HG03159 (cell line): ENCODE data around the gene ACTR5.
"Not testable (repeated sequence)": the region's sequence is repeated elsewhere in the genome, so short reads cannot be mapped to it uniquely, and the experiment has no call there.

Source experiments
- ATAC-seq: cut with Tn5 transposase; IDR thresholded peaks from one replicate; pipeline ENCODE4 v1.9.1; 2021; ENCODE audit warnings: mild to moderate bottlenecking, moderate library complexity; ENCODE audit not compliant: unreplicated experiment

The ACTR5 gene

DNA sequence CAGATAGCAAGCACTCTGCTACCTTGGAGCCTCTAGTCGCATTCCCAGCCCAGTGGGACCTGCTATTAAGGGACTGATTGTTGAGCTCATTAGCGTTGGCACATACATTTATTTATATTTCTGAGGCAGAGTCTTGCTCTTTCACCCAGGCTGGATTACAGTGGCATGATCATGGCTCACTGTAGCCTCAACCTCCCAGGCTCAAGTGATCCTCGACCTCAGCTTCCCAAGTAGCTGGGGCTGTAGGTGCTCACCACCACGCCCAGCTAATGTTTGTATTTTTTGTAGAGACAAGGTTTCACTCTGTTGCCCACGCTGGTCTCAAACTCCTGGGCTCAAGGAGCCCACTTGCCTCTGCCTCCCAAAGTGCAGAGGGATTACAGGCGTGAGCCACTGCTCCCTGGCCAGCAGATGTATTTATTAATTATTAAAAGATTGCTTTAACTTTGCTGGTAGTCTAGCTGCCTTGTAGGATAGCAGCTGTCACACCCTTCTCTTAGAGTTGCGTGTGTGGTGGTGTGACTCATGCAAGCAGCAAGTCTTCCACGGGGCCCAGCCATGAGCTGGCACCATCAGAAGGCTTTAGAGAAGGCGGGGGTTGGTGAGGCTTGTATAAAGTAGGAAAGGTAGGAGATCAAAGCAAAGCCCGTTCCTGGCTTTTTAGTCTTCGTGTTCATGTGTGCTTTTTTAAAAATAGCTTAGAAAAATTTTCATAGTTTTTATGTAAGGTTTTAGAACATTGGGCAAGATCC is 16.5 kb downstream of the ACTR5 start:
- no peak for ATAC-seq

DNA sequence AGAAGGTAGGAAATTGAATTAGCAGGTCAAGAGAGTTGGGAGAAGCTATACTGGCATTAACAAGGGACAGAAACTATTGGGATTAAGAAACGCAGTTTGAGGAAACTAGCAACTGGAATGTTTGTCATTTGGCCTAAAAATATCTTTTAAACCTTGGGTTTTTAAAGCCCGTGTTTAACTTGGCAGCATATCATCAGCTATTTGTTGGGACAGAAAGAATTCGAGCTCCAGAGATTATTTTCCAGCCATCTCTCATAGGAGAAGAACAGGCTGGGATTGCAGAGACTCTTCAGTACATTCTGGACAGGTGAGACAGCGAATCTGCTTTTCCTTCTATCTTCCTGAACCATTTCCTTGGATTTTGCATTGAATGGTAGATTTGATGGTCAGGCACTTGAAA is 17.8 kb downstream of the ACTR5 start:
- ATAC-seq: no peak

DNA sequence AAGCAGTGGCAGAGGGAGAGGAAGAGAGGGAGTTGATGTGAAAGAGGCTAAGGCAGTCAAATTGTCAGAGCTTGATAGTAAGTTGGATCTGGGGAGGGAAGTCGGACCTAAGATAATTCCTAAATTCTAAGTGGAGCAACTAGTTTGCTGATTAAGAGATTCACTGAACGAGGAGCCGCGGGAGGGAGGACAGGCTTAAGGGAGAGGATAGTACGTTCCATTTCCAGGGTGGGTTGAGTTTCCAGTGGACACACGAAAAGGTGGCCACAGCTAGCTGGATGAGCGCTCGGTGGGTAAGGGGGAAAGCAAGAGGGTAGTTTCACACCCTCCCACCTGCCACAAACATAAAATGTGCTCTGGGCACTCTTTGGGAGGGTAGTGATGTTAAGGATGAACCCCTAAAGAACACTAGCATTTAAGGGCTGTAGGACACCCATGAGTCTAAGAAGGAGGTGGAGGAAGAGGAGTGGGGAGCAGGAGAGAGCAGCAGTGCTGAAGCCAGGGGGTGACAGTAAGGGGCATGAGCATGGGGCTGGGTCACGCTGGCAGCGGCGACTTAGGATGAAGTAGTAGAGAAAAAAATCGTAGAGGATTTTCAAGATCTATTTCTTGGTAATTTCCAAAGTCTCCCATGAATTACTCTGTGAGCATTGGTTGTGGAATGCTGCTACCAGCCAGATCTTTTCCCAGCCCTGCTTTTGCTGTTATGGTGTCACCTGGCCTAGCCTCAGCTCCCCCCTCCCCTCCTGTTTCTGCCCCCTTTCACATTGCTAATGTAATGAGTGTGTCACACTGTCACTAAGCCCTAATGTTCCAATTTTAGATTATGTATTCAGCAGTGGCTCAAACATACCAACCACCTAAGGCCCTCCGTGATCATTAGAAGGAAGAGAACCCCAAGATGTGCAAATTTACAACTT is 21.4 kb downstream of the ACTR5 start:
- no peak for ATAC-seq

DNA sequence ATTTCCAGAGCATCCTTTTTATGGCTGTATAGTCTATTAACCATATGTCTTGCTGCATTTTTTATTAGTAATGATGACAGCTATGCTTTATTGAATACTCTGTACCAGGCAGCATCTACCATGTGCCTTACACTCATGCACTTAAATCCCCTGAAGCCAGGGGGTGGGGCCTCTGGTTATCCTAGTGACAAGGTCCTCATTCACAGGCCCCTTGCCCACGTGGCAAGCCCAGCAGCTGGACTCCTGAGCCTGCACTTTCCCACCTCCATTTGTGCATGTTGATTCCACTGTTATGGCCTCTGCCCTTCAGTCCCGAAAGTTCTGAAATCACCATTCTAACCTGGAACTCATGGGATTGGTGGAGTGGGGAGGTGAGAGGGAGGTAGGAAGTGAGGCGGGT is 22.3 kb downstream of the ACTR5 start:
- no peak for ATAC-seq

DNA sequence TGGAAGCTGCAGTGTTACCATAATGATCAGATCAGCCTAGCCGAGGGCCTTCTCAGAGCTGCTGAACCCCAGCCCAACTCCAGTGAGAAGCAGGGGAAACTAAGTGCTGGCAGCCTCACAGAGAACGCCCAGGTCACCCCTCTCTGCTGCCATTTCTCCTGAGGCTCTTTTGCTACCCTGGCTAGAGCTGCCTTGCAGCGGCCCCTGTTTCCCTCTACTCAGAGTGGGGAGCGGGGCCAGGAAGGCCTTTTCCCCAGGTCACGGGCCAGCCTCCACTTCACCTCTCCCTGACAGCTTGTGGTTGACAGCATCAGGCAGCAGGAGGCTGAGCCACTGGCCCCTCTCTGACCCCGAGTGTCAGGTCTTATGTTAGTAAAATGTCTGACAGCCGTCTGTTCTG is 22.7 kb downstream of the ACTR5 start:
- ATAC-seq: no peak

DNA sequence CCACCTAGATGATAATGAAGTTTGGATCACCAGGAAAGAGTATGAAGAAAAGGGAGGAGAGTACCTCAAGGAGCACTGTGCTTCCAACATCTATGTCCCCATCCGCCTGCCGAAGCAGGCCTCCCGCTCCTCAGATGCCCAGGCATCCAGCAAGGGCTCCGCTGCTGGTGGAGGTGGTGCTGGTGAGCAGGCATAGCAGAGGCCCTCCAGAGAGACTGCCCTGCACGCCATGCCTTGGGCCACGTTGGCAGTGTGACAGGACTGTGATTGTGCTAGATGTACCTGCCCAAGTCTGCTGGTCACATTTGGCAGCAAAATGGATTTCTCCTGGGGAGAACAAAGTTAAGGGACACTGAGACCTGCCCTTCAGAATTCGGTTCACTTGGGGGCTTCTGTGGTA is 23.4 kb downstream of the ACTR5 start:
- no peak for ATAC-seq

DNA sequence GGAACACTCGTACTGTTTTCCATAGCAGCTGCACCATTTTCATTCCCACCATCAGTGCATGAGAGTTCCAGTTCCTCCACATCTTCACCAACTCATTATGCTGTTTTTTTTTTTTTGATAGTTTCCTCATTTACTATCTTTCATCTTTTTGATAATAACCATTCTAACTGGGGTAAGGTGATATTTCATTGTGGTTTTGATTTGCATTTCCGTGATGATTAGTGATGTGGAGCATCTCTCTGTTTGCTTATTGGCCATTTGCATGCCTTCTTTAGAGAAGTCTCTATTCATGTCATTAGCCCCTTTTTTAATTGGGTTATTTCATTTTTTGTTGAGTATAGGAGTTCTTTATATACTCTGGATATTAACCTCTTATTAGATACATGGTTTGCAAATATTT is 25.9 kb downstream of the ACTR5 start:
- ATAC-seq: no peak

DNA sequence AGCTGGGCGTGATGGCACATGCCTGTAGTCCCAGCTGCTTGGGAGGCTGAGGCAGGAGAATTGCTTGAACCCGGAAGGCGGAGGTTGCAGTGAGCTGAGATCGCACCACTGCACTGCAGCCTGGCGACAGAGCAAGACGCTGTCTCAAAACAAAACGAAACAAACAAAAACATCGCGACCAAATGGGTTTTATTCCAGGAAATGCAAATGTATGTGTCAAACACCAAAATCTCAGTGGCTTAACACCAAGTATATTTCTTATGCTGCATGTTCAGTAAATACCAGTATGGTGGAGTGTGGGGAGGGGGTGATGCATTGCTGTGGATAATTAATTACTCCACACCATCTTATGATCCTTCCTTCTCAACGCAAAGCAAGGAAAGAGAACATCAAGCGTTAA is 28.1 kb downstream of the ACTR5 start:
- ATAC-seq: no peak

DNA sequence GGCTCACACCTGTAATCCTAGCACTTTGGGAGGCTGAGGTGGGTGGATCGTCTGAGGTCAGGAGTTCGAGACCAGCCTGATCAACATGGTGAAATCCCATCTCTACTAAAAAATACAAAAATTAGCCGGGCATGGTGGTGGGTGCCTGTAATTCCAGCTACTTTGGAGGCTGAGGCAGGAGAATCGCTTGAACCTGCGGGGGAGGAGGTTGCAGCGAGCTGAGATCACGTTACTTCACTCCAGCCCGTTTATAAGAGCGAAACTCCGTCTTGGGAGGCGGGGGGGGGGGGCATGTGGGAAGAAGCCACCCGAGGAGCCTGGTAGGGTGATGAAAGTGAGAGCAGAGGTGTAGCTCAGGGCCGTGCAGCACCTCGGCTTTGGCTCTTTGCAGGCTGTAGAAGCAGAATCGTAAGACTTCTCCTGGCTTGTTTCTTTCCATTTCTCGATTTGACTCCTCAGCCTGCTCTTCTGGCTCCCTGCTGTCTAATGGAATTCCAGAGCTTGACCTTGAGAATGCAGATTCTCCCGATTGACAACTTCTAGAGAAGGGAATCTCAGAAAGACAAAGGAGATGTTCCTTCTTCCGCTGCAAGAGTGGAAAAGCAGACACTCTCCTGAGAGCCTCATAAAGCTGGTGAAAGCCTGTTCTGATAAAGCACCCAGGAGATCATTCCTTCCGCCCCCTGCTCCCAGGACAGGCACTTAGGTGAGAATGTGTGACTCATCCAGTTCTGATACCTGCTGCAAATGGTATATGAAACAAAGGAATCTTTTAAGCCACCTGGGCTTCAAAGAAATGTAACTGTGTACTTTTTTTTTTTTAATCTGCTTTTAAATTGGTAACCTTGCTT is 31.2 kb downstream of the ACTR5 start:
- no peak for ATAC-seq

DNA sequence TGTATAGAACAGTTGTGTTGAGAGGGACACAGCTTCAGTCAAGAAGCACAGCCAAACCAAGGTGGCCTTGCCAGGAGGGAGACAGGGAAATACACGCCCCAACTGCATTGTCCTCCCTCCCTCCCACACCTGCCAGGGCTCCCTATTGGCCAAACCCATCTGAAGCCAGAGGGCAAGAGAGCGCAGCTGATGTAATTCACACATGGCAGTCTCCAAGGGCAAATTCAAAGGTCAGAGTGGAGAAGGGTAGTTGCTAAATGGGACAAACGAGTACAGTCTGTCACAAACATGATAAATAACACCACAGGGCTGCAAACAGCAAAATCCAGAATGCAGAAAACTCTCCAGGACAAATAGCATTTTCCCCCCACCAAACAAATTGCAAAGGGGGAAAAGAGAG is 34.0 kb downstream of the ACTR5 start:
- ATAC-seq: no peak

DNA sequence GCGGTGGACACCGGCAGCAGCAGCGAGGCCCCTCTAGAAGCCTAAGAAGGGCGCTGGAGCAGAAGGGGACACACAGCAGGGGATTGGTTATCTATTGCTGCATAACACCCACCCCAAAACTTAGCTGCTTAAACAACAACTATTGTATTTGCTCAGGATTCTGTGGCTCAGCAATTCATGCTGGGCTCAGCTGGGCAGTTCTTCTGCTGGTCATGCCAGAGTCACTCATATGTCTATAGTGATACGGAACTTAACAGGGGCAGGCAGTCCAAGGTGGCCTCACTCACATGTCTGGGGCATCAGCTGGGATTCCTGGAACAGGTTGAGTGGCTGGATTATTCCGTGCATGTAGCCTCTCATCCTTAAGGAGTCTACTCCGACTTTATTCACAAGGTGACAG is 39.6 kb downstream of the ACTR5 start:
- no peak for ATAC-seq

DNA sequence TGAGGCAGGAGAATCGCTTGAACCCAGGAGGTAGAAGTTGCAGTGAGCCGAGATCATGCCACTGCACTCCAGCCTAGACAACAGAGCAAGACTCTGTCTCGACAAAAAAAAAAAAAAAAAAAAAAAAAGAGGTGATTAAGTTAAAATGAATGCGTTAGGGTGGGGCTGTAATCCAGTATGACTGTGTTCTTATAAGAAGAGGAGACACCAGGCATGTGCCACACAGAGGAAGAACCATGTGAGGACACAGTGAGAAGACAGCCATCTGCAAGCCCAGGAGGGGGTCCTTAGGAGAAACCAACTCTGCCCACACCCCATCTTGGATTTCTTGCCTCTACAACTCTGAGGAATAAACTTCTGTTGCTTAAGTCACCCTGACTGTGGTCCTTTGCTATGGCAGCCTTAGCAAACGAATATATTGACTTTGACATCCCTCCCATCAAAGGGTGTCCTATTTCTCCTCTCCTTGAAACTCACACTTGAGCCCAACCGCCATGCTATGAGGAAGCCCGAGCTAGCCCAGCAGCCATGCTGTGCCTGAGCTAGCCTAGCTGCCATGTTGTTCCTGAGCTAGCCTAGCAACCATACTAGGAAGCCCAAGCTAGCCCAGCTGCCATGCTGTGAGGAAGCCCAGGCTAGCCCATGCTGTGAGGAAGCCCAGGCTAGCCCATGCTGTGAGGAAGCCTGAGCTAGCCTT is 41.4 kb downstream of the ACTR5 start:
- no peak for ATAC-seq

DNA sequence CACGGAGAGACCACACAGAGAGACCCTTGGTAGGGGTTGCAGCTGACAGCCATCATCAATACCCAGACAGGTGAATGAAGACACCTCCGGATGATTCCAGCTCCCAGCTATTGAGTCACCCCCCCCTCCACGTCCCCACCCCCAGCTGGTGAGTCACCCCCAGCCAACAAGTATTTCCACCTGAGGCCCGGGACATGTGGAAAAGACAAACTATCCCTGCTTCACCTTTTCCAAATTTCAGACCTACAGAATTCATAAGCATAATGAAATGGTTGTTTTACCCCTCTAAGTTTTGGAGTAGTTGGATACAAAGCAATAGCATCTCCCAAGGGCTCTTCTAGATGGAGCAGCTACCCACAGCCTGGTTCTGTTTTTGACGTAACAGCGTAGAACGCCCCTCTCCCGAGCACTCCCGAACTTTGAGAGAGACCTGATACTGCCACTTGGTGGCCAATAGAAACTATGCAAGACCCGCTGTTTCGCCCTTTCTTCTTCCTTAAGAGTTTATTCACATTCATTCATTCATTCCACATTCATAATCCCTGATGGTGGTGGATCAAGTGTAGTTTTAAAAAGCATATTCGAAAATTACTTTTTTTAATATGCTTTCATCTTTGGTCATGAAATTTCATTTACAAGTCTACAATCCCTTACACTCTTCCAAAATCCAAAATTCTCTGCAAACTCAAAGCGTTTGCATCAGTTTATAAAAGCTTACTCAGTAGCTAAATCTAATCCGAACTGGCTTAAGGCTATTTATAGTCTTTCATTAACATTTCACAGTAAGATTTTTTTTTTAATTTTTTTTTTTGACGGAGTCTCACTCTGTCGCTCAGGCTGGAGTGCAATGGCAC is 42.2 kb downstream of the ACTR5 start:
- no peak for ATAC-seq

DNA sequence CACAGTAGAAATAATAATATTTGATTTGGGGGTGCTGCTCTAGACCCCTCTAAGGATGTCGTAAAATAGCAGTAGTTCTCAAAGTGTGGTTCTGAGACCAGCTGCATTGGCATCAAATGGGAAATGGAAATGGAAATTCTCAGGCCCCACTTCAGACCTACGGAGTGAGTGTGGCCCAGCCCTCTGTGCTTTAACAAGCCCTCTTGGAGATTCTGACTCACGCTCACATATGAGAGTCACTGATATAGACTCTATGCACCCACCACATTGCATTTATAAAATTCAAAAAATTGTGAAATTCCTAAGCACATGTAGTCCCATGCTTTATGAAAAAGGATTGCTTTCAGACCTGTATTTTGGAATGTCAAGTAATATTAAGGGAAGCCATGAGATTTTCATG is 43.0 kb downstream of the ACTR5 start:
- ATAC-seq: no peak

DNA sequence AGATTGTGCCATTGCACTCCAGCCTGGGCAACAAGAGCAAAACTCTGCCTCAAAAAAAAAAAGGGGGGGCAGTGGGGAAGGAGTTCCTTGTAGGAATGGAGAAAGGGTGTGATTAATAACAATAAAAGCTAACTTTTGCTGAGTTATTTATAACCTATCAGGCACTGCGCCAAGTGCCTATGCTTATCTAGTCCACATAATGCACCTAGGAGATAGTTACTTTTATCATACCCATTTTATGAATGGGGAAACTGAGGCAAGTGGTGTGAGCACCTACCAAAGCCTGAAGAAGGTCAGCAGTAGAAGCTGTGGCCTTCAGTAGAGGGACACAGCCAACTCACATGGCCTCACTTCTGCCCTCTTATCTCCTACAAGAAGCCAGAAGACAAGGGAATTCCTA is 43.7 kb downstream of the ACTR5 start:
- no peak for ATAC-seq

DNA sequence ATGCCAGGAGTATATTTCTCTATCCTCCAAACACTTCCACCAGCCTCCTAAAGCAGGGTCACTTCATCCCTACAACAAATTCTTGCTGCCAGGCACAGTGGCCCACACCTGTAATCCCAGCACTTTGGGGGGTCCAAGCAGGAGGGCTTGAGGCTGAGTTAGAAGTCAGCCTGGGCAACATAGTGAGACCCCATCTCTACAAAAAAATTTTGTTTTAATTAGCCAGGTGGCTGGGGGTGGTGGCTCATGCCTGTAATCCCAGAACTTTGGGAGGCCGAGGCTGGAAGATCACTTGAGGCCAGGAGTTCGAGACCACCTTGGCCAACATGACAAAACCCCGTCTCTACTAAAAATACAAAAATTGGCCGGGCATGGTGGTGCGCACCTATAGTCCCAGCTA is 45.8 kb downstream of the ACTR5 start:
- ATAC-seq: not testable (repeated sequence)

DNA sequence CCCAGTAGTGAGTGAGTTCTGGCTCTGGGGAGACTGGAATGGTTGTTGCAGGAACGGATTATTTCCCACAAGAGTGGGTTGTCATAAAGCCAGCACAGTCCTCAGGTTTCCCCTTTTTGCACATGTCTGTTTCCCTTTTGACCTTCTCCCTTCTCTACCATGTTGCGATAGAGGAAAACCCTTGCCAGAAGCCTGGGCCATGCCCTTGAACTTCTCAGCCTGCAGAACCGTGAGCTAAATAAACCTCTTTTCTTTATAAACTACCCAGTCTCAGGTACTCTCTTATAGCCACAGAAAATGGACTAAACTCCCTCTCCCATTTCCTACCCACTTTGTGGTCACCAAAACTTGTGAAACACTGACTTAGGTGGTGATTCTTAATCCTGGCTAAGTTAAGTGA is 50.0 kb downstream of the ACTR5 start:
- ATAC-seq: no peak

DNA sequence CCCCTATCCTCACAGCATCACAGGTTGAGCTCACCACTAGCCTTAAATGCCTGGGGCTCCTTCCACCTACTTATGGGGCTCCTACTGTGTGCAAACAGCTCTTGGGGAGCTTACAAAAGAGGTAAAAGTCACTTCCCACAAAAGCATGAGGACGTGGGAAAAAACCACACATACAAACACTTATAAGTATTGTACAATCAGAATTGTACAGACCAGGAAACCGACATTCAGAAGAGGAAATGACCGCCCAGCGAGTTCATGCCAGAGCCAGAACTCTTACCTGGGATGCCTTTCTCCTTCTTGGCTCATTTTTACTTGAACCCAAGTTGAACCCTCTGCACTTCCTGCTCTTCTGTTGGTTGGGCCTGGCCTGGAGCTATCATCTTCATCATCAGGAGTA is 50.9 kb downstream of the ACTR5 start:
- ATAC-seq: no peak

DNA sequence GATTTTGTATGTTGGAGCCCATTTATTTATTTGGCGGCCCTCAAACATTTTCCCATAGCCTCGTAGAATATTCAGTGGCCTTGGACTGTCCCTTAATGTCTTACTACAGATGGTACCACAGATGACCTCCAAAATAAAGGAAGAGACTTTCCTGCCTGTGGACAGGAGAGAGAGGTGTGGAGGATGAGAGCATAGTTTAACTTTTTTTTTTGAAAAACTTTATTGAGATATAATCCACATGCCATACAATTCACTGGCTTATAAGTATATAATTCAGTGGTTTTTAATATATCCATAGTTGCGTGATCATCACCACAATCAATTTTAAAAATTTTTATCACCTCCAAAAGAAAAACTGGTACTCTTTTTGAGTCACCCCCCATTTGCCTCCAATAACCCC is 52.6 kb downstream of the ACTR5 start:
- ATAC-seq: no peak

DNA sequence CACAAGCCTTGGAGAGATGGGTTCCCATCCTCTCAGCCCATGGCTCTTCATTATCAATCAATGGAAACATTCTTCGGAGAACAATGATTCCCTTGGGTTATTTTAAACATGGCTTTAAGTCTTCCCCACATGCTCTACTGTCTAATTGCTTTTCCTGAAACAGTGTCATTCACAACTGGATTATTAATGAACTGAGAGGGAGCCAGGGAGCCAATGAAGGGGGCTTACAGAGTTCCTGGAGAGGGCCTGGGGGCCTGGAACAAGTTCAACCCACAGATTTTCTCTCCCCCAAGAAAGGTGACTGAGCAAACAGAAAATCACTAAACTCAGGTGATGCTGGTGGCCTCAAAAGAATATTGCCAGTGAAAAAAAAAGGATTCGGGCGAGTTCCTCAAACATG is 56.0 kb downstream of the ACTR5 start:
- no peak for ATAC-seq
